Measurements from ENCODE around the gene GRAMD1C.

GRAMD1C gene

GRCh38 chr3:113954091-113954685 is 115.6 kb downstream of the GRAMD1C start:
- no peak for DNase-seq

- DNase-seq: no peak
These were observed 125.3 kb downstream of the GRAMD1C start for GRCh38 chr3:113963879-113964278.

DNA sequence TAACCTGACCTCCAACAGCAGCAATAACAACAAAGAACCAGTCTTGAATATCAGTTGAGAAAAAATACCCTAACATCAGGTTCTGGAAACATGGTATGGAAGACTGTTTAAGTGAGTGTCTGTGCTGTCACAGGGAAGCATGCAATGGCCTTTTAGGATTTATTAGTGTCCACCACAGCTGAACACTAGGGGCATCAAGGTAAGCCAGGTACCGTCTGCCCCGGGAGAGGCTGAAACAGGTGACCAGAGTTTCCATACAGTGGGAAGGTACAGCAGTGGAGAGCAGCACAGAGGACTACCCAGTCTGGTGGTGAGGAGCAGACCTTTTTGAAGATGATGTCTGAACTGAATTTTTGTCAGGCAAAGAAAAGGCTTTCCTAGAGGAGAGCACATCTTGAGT is 127.6 kb downstream of the GRAMD1C start:
- no peak for DNase-seq

DNA sequence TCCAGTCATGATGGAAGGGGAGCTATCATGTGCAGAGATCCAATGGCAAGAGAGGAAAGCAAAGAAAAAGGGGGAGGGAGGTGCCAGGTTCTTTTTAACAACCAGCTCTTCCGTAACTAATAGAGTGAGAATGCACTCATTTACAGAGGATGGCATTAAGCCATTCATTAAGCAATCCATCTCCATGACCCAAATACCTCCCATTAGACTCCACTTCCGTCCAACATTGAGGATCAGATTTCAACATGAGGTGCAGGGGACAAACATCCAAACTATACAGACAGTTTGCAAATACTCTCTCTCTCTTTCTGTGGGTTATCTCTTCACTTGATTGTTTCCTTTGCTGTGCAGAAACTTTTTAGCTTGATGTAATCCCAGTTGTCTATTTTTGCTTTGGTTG is 130.4 kb downstream of the GRAMD1C start:
- DNase-seq: no peak

DNA sequence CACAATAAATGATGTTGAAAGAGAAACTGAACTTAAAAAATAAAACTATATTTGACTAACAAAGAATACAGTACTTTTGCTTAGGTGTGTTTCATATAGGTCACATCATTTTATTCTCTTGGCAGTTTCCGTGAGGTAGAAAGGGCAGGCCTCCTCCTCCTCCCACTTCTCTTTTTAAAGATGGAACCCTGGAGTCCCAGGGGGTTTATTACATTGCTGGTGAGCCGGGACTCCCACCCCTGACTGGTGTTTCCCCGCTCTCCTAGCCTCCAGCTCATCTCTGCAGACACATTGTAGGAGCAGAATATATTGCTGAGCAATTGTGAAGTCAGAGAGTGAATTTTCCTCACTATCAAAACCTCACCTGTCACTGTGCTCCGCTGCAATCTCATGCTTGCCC is 139.2 kb downstream of the GRAMD1C start:
- no peak for DNase-seq

GRCh38 chr3:113979916-113980315 is 141.3 kb downstream of the GRAMD1C start:
- DNase-seq: no peak

DNA sequence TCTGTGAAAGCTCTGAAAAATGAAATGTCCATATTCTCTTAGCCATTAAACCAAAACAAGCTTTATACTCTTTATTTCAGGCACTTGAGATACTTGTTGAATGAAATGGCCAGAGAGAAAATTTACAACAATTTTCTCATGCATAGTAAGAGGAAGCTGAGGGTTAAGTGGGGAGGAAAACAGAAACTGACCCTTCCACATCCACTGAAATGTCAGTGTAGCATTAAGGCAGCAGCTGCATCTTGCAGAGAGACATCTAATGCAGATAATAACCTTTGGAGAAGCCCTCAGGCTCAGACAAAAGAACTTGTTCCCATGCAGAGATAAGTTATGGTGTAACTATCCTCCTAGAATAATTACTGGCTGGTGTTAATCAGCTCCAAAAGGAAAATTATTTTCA is 143.2 kb downstream of the GRAMD1C start:
- no peak for DNase-seq

DNA sequence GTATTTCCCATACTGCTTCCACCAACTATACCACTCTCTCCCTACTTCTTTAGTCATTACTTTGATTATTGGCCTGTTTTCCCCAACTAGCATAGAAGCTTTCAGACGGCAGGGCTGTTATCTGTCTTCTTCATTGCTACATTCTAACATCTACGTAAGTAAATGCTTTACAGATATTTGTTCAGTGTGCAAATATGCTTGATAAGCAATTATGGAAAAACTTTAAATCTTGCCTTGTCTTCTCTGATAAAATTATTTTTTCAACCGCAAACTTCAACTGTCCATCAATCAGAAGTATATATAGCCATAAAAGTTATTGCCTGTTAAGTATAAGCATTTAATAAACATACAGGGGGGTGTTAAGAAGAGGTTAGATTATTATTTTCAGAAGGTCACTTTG is 145.0 kb downstream of the GRAMD1C start:
- DNase-seq: no peak

DNA sequence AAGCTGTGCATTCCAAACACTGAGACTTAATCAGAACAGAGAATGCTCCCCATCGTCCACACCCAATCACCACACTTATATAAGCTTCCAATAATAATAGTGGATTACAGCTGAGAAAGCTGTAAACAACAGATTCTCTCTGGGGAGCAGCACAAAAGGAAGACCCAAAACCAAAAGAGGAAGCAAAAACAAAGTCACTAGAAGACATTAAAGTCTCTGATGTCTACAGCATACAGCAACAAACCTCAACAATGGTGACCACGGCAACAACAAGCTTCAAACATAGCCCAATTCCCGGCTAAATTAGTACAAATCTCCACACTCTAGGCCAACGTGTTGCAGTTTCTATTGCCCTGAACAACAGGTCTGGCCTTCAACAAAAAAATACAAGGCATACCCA is 147.0 kb downstream of the GRAMD1C start:
- no peak for DNase-seq
